HG03432 (cell line): ENCODE measurements around the gene BAK1.

ENCODE experiments used
- ATAC-seq: cut with Tn5 transposase; IDR thresholded peaks from one replicate; pipeline ENCODE4 v1.9.1; 2021; ENCODE audit warnings: mild to moderate bottlenecking, moderate library complexity; ENCODE audit not compliant: unreplicated experiment

The BAK1 gene

GRCh38 chr6:33579828-33580714 is at the start of gene BAK1:
Gene BAK1, minus strand, starts transcription at chr6:33580276. Its CDS starts 2,672 bp downstream, at chr6:33577604.
- ATAC-seq = peak; percentile 91

- no peak for ATAC-seq
Observed at GRCh38 chr6:33628401-33628964, 48.4 kb upstream of the BAK1 start.

- ATAC-seq = no peak
Observed at GRCh38 chr6:33627876-33628275, 47.8 kb upstream of the BAK1 start.

- ATAC-seq = no peak
Observed at GRCh38 chr6:33624856-33625255, 44.8 kb upstream of the BAK1 start.

- no peak for ATAC-seq
Observed at GRCh38 chr6:33623895-33624381, 43.9 kb upstream of the BAK1 start.

GRCh38 chr6:33622456-33623431 is 42.7 kb upstream of the BAK1 start:
- no peak for ATAC-seq

- peak; percentile 30 for ATAC-seq
Observed at GRCh38 chr6:33621711-33622388, 41.8 kb upstream of the BAK1 start.

GRCh38 chr6:33620856-33621710 is 41.0 kb upstream of the BAK1 start, which contains the start of gene ITPR3:
Gene ITPR3, plus strand, starts transcription at chr6:33621322. Its CDS starts 281 bp downstream, at chr6:33621603.
- ATAC-seq = peak; percentile 78

- no peak for ATAC-seq
Observed at GRCh38 chr6:33620158-33620855, 40.2 kb upstream of the BAK1 start.

- ATAC-seq = no peak
Observed at GRCh38 chr6:33619166-33619840, 39.2 kb upstream of the BAK1 start.

- ATAC-seq = no peak
Observed at GRCh38 chr6:33616913-33617312, 36.8 kb upstream of the BAK1 start.

GRCh38 chr6:33616113-33616512 is 36.0 kb upstream of the BAK1 start:
- no peak for ATAC-seq

GRCh38 chr6:33613795-33614168 is 33.7 kb upstream of the BAK1 start:
- ATAC-seq = no peak

GRCh38 chr6:33613146-33613794 is 33.2 kb upstream of the BAK1 start:
- ATAC-seq = no peak

GRCh38 chr6:33610779-33611732 is 31.0 kb upstream of the BAK1 start:
- ATAC-seq = no peak

GRCh38 chr6:33610067-33610466 is 30.0 kb upstream of the BAK1 start:
- ATAC-seq = no peak

GRCh38 chr6:33609528-33609927 is 29.5 kb upstream of the BAK1 start:
- no peak for ATAC-seq
